Fibroblast of lung (primary cell): ENCODE measurements around the gene CSGALNACT2. TPM values are rescaled to one million over a fixed set of nuclear protein-coding genes. Genes with fewer than 3 reads are reported as not detected.

Experiments
- DNase-seq, 2 donors: peaks; one replicate each; pipeline versions ENCODE4 v3.0.0 to v3.0.0-alpha.2; 2010; ENCODE audit warnings: low read depth in 2 of 2
- H2AFZ ChIP-seq: 2 replicates; pipeline ENCODE4 v1.5.1; 2012; ENCODE audit warnings: low read length, control low read depth, inconsistent platforms
- H3K27ac ChIP-seq: 2 replicates; pipeline ENCODE4 v1.5.1; 2011; ENCODE audit warnings: low read length, control low read depth; ENCODE audit not compliant: insufficient read depth
- H3K27me3 ChIP-seq: 2 replicates; pipeline ENCODE4 v1.5.1; 2011; ENCODE audit warnings: mild to moderate bottlenecking, low read length; ENCODE audit not compliant: control insufficient read depth, insufficient read depth
- H3K36me3 ChIP-seq: 2 replicates; pipeline ENCODE4 v1.5.1; 2011; ENCODE audit warnings: low read length; ENCODE audit not compliant: control insufficient read depth, insufficient read depth
- H3K4me1 ChIP-seq: 2 replicates; pipeline ENCODE4 v1.5.1; 2011; ENCODE audit warnings: low read length; ENCODE audit not compliant: control insufficient read depth, insufficient read depth; ENCODE audit errors: extremely low read depth
- H3K4me2 ChIP-seq: 2 replicates; pipeline ENCODE4 v1.5.1; 2011; ENCODE audit warnings: low read length, control low read depth; ENCODE audit not compliant: insufficient read depth; ENCODE audit errors: extremely low read depth
- H3K4me3 ChIP-seq, 4 experiments: fragments of 200-600 bp in 1 of 4; sonication (generic) in 1 of 4; replicated peaks in 1 of 4; 2 replicates each; pipeline ENCODE4 v1.5.1; 2011 to 2016; ENCODE audit warnings: low read length in 4 of 4, low read depth in 3 of 4, mild to moderate bottlenecking in 3 of 4, control low read depth in 2 of 4, inconsistent platforms in 1 of 4, mixed read lengths in 1 of 4; ENCODE audit not compliant: insufficient read depth in 1 of 4; ENCODE audit errors: control extremely low read depth in 1 of 4
- H3K79me2 ChIP-seq: 2 replicates; pipeline ENCODE4 v1.5.1; 2012; ENCODE audit warnings: mild to moderate bottlenecking, low read length, inconsistent platforms; ENCODE audit not compliant: control insufficient read depth, insufficient read depth
- H3K9ac ChIP-seq: 2 replicates; pipeline ENCODE4 v1.5.1; 2011; ENCODE audit warnings: mild to moderate bottlenecking, low read length, control low read depth; ENCODE audit not compliant: insufficient read depth
- H3K9me3 ChIP-seq: 2 replicates; pipeline ENCODE4 v1.5.1; 2012; ENCODE audit warnings: low read depth, low read length; ENCODE audit not compliant: control insufficient read depth, insufficient read depth
- H4K20me1 ChIP-seq: 2 replicates; pipeline ENCODE4 v1.5.1; 2011; ENCODE audit warnings: low read length; ENCODE audit not compliant: control insufficient read depth, insufficient read depth; ENCODE audit errors: extremely low read depth
- CTCF ChIP-seq, 2 donors: IDR thresholded peaks in 1 of 2; conservative IDR thresholded peaks in 1 of 2; 1 replicate in 1 of 2; 2 replicates in 1 of 2; pipeline ENCODE4 v1.5.1; 2011 to 2012; ENCODE audit warnings: low read length in 2 of 2, control low read depth in 1 of 2, inconsistent platforms in 1 of 2, low read depth in 1 of 2, mild to moderate bottlenecking in 1 of 2
- EZH2 ChIP-seq: IDR thresholded peaks from 2 replicates; pipeline ENCODE4 v1.5.1; 2012; ENCODE audit warnings: low read length, control low read depth, mild to moderate bottlenecking; ENCODE audit errors: missing control alignments
- polyA plus RNA-seq, 2 donors: library from polyadenylated mRNA; depleted of rRNA in 1 of 2; stranded (reverse) in 1 of 2; unstranded in 1 of 2; fragments of >200 nt; gene quantifications; 2 replicates each; pipeline ENCODE4 v1.2.1, GENCODE V29; 2011 to 2012; ENCODE audit warnings: missing spikeins in 1 of 2
- total RNA-seq: library from RNA; depleted of rRNA; stranded (reverse); fragments of >200 nt; gene quantifications from 2 replicates; pipeline ENCODE4 v1.2.1, GENCODE V29; 2014

Gene CSGALNACT2
- total and polyA plus RNA-seq, 2 donors (not counting 1 experiment from before 2014, with no cell fraction given) = 38.6 to 46.9 TPM

GRCh38 chr10:43124574-43125273 lies 13.5 kb upstream of the CSGALNACT2 start:
- no peak for DNase-seq
- no peaks in the 10 kb centered on the region for H3K9me3 ChIP-seq
- no peaks in the 10 kb centered on the region for H3K36me3 ChIP-seq
- no peak overlapping the region for H3K4me3 ChIP-seq
- H4K20me1 ChIP-seq = no peaks in the 10 kb centered on the region
- H3K27me3 ChIP-seq = no peaks in the 10 kb centered on the region
- H3K4me1 ChIP-seq = peaks cover 12% of the 10 kb centered on the region
- H3K4me2 ChIP-seq = no peak overlapping the region
- no peak overlapping the region for H3K9ac ChIP-seq
- no peak overlapping the region for H2AFZ ChIP-seq
- H3K79me2 ChIP-seq = no peaks in the 10 kb centered on the region
- no peak overlapping the region for H3K27ac ChIP-seq
- no peak for TF ChIP-seq EZH2
- no peak for TF ChIP-seq CTCF (conservative IDR thresholded peaks at IDR 0.05 in 1 of 2, IDR thresholded peaks at IDR 0.05 in 1 of 2; ENCODE audit: low read depth in 1 of 2, low read length in 2 of 2)

DNA sequence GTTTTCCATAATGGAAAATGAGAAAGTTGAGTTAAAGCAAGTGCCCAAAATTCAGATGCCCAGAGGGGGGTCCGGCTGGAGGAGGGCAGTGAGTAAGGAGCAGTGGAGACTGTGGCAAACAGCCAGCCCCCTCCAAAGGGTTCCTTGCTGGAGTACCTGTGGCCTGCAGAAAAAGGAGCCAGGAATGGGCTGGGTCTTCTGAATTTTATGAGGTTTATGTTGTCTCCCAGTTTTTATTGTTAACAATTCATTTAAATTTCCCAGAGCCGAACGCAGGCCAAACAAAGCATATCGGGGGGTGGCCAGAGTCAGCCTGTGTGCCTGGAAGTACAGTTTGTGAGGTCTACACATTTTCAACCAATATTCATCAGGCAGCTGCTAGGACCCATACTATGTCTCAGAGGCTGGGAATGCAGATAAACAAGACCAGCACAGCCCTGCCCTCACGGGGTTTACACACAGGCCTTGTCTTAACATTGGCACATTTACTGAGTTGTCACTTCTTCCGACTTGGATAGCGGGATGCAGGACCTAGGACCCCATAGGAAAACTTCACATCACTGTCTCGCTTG lies 12.9 kb upstream of the CSGALNACT2 start:
- Histone ChIP-seq H3K27me3 (no peaks in the 10 kb centered on the region), H3K79me2 (no peaks in the 10 kb centered on the region)

More for the DNA sequence above, 12.9 kb upstream of the CSGALNACT2 start:
- Histone ChIP-seq H3K27ac (no peak overlapping the region), H3K9me3 (no peaks in the 10 kb centered on the region), H3K9ac (no peak overlapping the region), H2AFZ (no peak overlapping the region), H3K4me3 (no peak overlapping the region), H3K36me3 (no peaks in the 10 kb centered on the region), H4K20me1 (no peaks in the 10 kb centered on the region), H3K4me1 (peaks cover 13% of the 10 kb centered on the region), H3K4me2 (no peak overlapping the region)
- no peak for TF ChIP-seq CTCF (conservative IDR thresholded peaks at IDR 0.05 in 1 of 2, IDR thresholded peaks at IDR 0.05 in 1 of 2; ENCODE audit: low read depth in 1 of 2, low read length in 2 of 2)
- TF ChIP-seq EZH2 = no peak
- DNase-seq = no peak
